GM12878 (cell line): ENCODE data around the gene PMPCA. TPM values are rescaled to one million over a fixed set of nuclear protein-coding genes. Genes with fewer than 3 reads are reported as not detected.
A peak's percentile ranks its signal among the peaks of the same experiment; 100 is the strongest.

ENCODE experiments used
- ATAC-seq: fragments of 200-7000 bp; cut with Tn5 transposase; 3 replicates; pipeline ENCODE4 v1.9.1; 2020; ENCODE audit warnings: mild to moderate bottlenecking, moderate library complexity
- BruUV-seq: library from RNA; stranded (reverse); fragments of 400-500 nt; replicated peaks from 2 replicates; lab custom pipeline; 2021; lab: Mats Ljungman, UMichigan
- CTCF ChIA-PET: fragments of 300-600 bp; sonication (Branson Sonifier 250); formaldehyde crosslinking; extraction: SDS; loops from one replicate; lab custom pipeline; 2021; ENCODE audit warnings: inconsistent platforms; lab: Yijun Ruan, JAX
- POLR2A ChIA-PET: fragments of 350-600 bp; formaldehyde crosslinking; extraction: SDS; loops from one replicate; lab custom pipeline; 2021; ENCODE audit warnings: inconsistent platforms; lab: Charles Lee
- RAD21 ChIA-PET: fragments of 300-600 bp; sonication (Branson Sonifier 250); formaldehyde crosslinking; loops from one replicate; lab custom pipeline; 2023; ENCODE audit warnings: antibody characterized with exemption; ENCODE audit not compliant: unreplicated experiment; lab: Charles Lee
- SMC1A ChIA-PET: fragments of 300-600 bp; sonication (Branson Sonifier 250); formaldehyde crosslinking; loops from one replicate; lab custom pipeline; 2023; ENCODE audit not compliant: unreplicated experiment, uncharacterized antibody; lab: Charles Lee
- DNase-seq: peaks from one replicate; pipeline ENCODE4 v3.0.0-alpha.2; 2011; ENCODE audit warnings: low read depth, low spot score
- FAIRE-seq: peaks from 3 replicates; lab custom pipeline; 2011; peaks lifted over from hg19 to GRCh38; lab: Jason Lieb, UNC
- H2AFZ ChIP-seq: 2 replicates; pipeline ENCODE4 v1.6.0; 2011; ENCODE audit warnings: low read depth, low read length, control low read depth; ENCODE audit not compliant: control insufficient read depth
- H3K27ac ChIP-seq: 2 replicates; pipeline ENCODE4 v1.5.1; 2011; ENCODE audit warnings: control low read depth; ENCODE audit not compliant: control insufficient read depth, insufficient read depth
- H3K27me3 ChIP-seq, 2 experiments: replicated peaks in 1 of 2; 2 replicates each; pipeline versions ENCODE4 v1.6.0 to v1.6.1; 2011; ENCODE audit warnings: low read length in 1 of 2; ENCODE audit not compliant: control insufficient read depth in 2 of 2, insufficient read depth in 2 of 2
- H3K36me3 ChIP-seq, 2 experiments: 2 replicates each; pipeline ENCODE4 v1.5.1; 2011; ENCODE audit warnings: low read length in 1 of 2; ENCODE audit not compliant: control insufficient read depth in 2 of 2, insufficient read depth in 2 of 2
- H3K4me1 ChIP-seq: 2 replicates; pipeline ENCODE4 v1.6.1; 2011; ENCODE audit warnings: mild to moderate bottlenecking, low read length, moderate library complexity, mixed read lengths; ENCODE audit not compliant: control insufficient read depth, insufficient read depth
- H3K4me2 ChIP-seq: 2 replicates; pipeline ENCODE4 v1.6.0; 2011; ENCODE audit warnings: control low read depth; ENCODE audit not compliant: control insufficient read depth, insufficient read depth
- H3K4me3 ChIP-seq: fragments of 200-600 bp; sonication (generic); 2 replicates; pipeline ENCODE4 v1.5.1; 2016
- H3K79me2 ChIP-seq: 2 replicates; pipeline ENCODE4 v1.6.0; 2011; ENCODE audit warnings: low read length; ENCODE audit not compliant: control insufficient read depth, insufficient read depth
- H3K9ac ChIP-seq: 2 replicates; pipeline ENCODE4 v1.8.0; 2011; ENCODE audit warnings: low read length, control low read depth, mixed read lengths; ENCODE audit not compliant: control insufficient read depth, insufficient read depth
- H3K9me3 ChIP-seq: replicated peaks from 3 replicates; pipeline ENCODE4 v1.5.1; 2011; ENCODE audit warnings: mild to moderate bottlenecking, low read length; ENCODE audit not compliant: control insufficient read depth, insufficient read depth
- H4K20me1 ChIP-seq: 2 replicates; pipeline ENCODE4 v1.6.0; 2011; ENCODE audit not compliant: control insufficient read depth, insufficient read depth
- BCL11A ChIP-seq: IDR thresholded peaks from 2 replicates; pipeline ENCODE4 v1.6.1; 2011; ENCODE audit warnings: low read depth, low read length
- BCL3 ChIP-seq: IDR thresholded peaks from 2 replicates; pipeline ENCODE4 v1.6.1; 2011; ENCODE audit warnings: borderline replicate concordance, low read depth, mild to moderate bottlenecking, moderate library complexity, low read length; ENCODE audit not compliant: insufficient read depth, poor library complexity, severe bottlenecking
- EP300 ChIP-seq, 2 experiments: fragments of 150-350 bp in 1 of 2; IDR thresholded peaks; 2 replicates each; pipeline ENCODE4 v1.6.1; 2011 to 2012; ENCODE audit warnings: low read depth in 2 of 2, low read length in 2 of 2, borderline replicate concordance in 1 of 2, improper control_type of control experiment in 1 of 2, inconsistent platforms in 1 of 2; ENCODE audit not compliant: control insufficient read depth in 1 of 2
- HSF1 ChIP-seq: fragments of 150-350 bp; IDR thresholded peaks from 2 replicates; pipeline ENCODE4 v1.6.1; 2014; ENCODE audit warnings: mild to moderate bottlenecking, low read depth, low read length
- PBX3 ChIP-seq: IDR thresholded peaks from 2 replicates; pipeline ENCODE4 v1.6.1; 2011; ENCODE audit warnings: mild to moderate bottlenecking, low read depth, low read length, moderate library complexity; ENCODE audit not compliant: insufficient replicate concordance
- POLR2A ChIP-seq: IDR thresholded peaks from 2 replicates; pipeline ENCODE4 v1.6.1; 2011; ENCODE audit warnings: low read depth, mild to moderate bottlenecking, low read length
- WGBS: methylation state at CpG from one replicate; pipeline ENCODE4 v1.1.6; 2016; ENCODE audit warnings: low lambda C conversion rate; ENCODE audit not compliant: insufficient replicate concordance, insufficient coverage; ENCODE audit errors: missing lambda C conversion rate; 5-methylcytosine and 5-hydroxymethylcytosine counted together
- in situ Hi-C: fragments of 300-500 bp; cut with MboI; formaldehyde crosslinking; loops from 9 replicates; pipeline ENCODE4 v1.14.3; 2018; ENCODE audit warnings: mixed read lengths
- intact Hi-C: fragments of 100-400 bp; cut with micrococcal nuclease; formaldehyde crosslinking; loops from one replicate; pipeline ENCODE4 v1.14.2; 2022; ENCODE audit not compliant: unreplicated experiment
- polyA plus RNA-seq, 11 experiments: library from polyadenylated mRNA; depleted of rRNA in 4 of 11; unstranded in 6 of 11; stranded (reverse) in 5 of 11; fragments of >200 nt; fragmentation: Nextera tagmentation in 4 of 11; fragmentation: Illumina TruSeq in 1 of 11; extraction: Ambion mirVana in 4 of 11; extraction: Trizol in 1 of 11; gene quantifications; 1 replicate in 1 of 11; 2 replicates in 10 of 11; pipeline versions ENCODE4 v1.2.1 to v1.2.3, GENCODE V29; 2011 to 2016; ENCODE audit warnings: inconsistent platforms in 2 of 11, missing spikeins in 2 of 11, low read depth in 1 of 11
- total RNA-seq, 4 experiments: library from RNA; depleted of rRNA in 3 of 4; stranded (reverse); fragments of >200 nt in 3 of 4; fragmentation: Illumina TruSeq in 1 of 4; extraction: Trizol in 1 of 4; gene quantifications; 2 replicates each; pipeline versions ENCODE4 v1.2.1 to v1.2.3, GENCODE V29; 2013 to 2021

PMPCA gene
- total and polyA plus RNA-seq, 10 of the 15 experiments (the other 5 are each of a cell fraction or from before 2014, with no cell fraction given), result 8.1 to 137 (median 75.7) TPM

- TF ChIP-seq HSF1, result no peak
These were observed 15.5 kb upstream of the PMPCA start (continued) for GRCh38 chr9:136395020-136395340.

GRCh38 chr9:136395345-136396218, 14.9 kb upstream of the PMPCA start:
- FAIRE-seq (no peak), DNase-seq (no peak), ATAC-seq (no peak)
- 91% methylated on average over 23 of the region's 26 CpGs for WGBS
- SMC1A ChIA-PET, result no interaction called here
- Histone ChIP-seq H3K4me2 (no peak overlapping the region), H3K9ac (no peak overlapping the region), H3K36me3 (peaks cover 19 to 33% of the 10 kb centered on the region in 2 experiments), H3K27me3 (no peaks in the 10 kb centered on the region), H3K79me2 (peaks cover 26% of the 10 kb centered on the region), H3K4me3 (no peak overlapping the region), H4K20me1 (no peaks in the 10 kb centered on the region), H3K4me1 (peaks cover 10% of the 10 kb centered on the region), H2AFZ (no peak overlapping the region), H3K27ac (no peak overlapping the region), H3K9me3 (no peaks in the 10 kb centered on the region)
- CTCF ChIA-PET, result no interaction called here
- TF ChIP-seq BCL11A, result no peak
- TF ChIP-seq BCL3, result peak; percentile 56
- TF ChIP-seq POLR2A, result 0 out of 2 replicates have a peak, but pooled peaks have one; percentile 13
- TF ChIP-seq PBX3, result peak; percentile 12
- TF ChIP-seq EP300 (IDR thresholded peaks at IDR 0.05; ENCODE audit: borderline replicate concordance in 1 of 2, control insufficient read depth in 1 of 2, low read depth in 2 of 2, low read length in 2 of 2), result no peak
- in situ Hi-C loops, result loop anchor here (5.0 kb wide), 1 partner anchor 58 kb away; no protein-coding TSS in a partner anchor
- intact Hi-C loops, result no loop called here
- no TSS peak for BruUV-seq
- POLR2A ChIA-PET, result no interaction called here
- RAD21 ChIA-PET, result no interaction called here
